NCI-H1092 treated with DMSO at 0.1 percent for 48 hours (cell line): ENCODE results near the gene LPP.

Experiments
- DNase-seq: peaks from one replicate; lab custom pipeline; 2025; lab: John Stamatoyannopoulos, UW

Gene LPP

DNA sequence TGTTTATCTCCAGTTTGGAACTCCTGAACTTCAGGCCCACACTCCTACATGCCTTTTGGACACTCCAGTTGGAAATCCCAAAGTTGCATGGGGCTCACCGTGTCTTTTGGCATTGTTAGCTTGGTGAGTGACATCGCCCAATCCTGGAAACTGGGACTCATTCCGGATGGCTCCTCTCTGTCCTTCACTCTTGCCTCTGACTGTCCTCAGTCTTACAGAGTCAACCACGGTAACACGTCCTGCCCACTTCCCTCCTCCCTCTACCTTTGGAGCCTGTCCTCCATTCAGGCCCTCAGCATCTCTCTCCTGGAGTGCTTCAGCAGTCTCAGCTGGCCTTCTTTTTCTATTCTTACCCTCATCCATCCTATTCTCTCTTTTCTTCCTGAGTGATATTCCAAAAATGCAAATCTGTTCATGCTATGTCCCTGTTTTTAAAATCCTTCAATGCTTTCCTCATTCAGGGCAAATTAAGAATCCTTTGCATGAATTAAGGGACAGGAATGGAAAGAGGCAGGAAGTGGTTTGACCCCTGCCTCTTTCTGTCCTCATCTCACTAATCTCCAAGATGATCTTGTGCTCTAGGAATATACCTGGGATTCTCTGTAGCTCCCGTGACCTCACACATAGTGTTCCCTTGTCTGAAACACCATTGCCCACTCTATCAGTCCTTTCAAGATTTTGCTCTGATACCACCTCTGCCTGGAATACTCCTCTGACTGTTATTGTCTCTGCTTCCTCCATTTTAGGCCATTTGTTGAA, 42.5 kb downstream of the LPP start:
- DNase-seq: no peak

DNA sequence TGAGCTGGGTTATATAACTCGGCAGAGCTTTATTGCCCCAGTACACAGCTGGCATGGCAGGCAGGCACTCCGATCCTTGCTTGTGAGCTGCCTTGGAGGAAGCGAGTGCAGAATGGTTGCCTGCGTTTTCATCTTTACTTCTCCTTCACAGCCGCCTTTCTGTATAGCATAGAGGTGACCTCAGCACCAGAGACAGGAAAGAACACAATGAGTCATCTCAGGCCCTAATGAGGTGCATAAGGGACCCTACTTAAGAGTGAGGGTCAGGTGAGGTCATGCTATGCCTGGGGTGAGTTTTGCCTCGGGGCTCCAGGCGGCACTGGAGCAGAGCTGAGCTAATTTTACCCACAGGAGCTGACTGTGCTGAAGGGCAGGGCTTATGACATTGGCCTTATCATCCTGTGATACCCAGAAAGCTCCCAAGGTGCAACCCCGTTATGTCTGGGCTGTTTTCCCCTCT, 43.5 kb downstream of the LPP start:
- no peak for DNase-seq

DNA sequence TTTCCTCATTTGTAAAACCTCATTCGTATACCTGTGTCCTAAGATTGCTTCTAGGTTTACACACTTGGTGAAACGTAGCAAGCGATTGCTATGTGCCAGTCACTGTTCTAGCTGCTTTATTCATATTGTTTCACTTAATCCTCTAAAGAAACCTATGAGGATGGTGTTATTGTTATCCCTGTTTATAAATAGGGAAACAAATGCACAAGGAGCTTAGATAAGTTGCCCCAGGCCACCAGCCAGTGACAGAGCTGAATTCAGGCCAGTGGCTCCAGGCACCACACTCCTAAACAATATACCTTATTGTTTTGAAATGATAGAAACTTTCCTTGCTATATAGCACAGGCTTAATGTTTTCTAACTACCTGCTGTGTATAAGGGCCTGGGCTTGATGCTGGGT, 44.0 kb downstream of the LPP start:
- no peak for DNase-seq

DNA sequence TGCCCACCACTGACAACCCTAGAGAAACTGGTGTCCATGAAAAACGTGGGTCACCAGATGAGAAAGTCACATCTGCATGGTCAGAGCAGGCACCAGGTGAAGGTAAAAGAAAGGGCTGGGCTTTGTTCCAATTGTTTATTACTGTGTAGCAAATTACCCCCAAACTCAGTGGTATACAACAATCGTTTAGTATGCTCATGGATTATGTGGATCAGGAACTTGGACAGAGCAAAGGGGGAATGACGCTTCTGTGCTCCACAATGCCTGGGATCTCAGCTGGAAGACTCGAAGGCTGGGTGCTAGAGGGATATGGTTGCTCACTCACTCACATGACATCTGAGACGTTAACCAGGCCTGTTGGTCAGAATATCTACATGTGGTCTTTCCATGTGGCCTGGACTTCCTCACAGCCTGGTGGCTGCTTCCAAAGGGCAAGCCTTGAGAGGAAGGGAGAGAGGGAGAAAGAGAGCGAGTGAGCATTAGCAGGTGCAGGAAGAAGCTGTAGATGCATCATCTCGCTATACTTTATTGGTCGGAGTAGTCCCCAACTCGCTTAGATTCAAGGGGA, 44.9 kb downstream of the LPP start:
- DNase-seq: no peak

DNA sequence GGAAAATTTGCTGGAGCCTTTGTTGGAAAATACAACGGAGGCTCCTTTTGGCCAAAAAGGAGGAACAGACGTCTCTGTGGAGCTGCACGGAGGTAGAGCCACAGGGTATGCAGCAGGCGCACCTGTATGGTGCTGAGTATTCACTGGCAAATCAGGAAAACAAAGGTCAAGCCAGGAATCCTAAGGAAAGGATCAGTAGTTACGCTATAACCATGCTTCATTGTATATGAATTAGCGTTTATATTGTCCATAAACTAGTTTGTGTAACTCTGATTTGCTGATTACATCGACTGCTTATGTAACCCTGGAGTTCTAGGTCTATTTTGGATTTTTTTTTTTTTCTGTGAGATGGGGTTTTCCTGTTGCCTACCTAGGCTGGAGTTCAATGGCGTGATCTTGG, 45.4 kb downstream of the LPP start:
- DNase-seq: no peak

DNA sequence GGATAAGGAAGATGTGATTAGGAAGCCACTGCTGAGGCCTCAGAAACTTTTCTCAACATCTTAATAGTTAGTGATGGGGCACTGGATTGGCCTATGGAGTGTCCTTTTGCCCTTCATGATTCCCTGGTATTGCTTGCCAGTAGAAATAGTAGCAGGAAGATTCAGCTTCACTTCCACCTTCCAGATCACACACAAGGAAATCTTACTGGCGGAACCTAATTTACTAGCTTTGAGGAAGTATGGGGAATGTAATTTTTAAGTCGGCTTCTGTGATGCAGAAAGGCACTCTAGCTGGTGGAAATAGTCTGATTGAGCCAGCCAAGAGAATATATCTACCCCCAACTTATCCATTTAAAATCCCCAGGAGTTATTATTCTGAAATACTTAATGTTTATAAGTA, 46.5 kb downstream of the LPP start:
- no peak for DNase-seq

DNA sequence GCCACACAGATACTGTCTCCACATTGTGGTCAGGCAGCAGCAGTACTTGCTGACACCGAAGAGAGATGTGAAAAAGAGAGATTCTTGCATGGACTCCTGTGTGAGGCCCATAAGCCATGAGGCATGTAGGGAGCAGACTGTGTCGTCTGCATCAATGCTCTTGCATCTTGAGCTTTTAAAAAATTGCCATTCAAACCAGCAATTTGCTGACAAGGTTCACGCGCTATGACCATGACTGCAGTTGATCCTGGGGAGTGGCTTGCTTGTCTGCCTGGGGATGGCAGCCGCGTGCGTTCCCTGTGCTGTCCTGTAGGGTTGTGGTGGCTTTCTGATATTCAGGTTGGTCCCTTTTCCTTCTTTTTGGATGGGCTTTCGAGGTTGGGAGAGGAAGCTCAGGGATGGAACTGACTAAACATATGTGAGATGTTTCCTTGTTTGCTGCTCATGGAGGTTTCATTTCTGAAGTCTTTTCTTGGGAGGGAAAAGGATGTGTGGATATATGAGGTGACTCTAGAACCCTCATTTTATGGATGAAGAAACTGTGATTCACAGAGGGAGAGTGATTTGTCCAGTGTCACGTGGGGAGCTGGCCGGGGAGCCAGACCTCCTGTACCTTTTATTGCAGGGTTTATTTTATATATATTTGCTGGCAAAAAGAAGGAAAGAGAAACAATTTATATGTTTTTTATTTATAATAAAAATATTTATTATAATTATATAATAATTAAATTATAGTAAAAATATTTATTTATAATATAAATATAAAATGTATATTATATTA, 48.6 kb downstream of the LPP start:
- DNase-seq: no peak

DNA sequence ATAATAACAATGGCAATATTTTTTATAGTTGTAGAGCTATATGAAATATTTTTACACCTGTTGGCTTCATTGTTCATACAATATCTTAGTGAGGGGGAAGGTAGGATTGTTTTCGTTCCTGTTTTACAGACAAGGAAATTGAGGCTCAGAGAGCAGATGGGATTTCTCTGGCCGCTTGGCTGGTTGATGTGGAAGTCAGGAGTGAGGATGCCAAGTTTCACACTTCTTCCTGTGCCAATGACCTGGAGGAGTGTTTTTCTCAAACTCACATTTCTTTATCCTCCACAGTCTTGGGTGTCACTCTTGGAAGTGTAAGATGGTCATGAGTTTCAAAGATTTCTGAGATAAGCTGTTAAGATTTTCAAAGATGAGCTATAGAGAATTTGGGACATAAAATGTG, 50.6 kb downstream of the LPP start:
- no peak for DNase-seq

DNA sequence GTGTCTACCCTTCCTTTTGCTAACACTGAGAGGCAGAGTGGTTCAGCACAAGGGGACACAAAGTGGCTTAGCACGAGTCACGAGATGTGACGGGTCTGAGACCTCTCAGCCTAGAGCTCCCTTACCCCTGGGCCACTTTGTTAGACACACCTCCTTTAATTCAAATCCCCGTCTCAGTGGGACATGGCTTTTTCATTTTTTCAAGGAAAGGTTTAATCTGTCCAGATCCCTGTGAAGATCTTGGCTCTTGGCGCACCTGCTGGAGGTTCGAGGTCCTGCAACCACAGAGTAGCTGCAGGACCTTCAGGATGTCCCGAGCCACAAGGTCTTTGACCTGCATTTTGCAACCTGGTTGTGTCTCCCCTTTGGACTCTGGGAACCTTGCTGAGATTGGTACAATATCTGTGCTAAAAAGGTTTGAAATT, 52.0 kb downstream of the LPP start:
- no peak for DNase-seq

DNA sequence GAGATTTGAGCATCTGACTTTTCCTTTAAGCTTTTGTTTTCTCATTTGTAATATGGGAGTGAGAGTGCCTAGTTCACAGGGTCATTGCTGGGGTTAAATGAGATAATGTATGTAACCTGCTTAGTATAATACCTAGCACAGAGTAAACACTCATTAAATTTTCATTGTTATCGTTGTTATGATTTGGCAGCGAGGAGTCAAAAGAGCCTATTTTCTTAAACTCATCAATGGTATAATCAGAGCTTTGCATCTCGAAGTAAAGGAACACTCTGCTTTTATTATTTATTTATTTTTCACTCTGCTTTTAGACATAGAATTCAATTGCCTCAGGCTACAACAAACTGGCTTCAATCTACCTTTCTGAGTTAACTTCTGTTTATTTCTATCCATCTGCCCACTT, 52.8 kb downstream of the LPP start:
- no peak for DNase-seq

DNA sequence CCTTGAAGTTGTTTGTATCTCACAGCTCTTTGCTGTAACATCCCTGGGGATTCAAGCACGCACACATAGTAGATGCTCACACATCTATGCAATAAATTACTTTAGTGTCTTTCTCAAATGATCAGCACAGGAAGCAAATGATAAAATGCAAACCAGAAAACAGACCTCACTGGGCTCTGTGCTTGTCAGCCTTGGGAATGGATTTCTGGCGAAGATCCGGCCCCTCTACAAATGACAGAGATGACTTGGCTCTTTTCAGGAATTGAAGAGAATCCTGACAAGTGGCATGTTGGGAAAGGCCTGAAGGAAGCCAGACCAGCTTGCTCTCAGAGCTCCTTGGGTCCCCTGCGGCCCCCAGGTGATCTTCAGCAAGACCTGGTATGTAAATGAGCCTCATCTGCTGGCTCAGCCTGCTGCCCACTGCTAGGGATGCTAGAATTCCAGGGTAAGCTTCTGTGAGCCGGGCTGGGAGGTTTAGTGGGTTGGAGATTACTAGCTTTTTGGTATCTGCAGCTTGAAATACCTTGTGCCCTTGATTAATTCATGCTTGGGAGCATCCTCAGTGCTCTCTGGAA, 54.1 kb downstream of the LPP start:
- DNase-seq: no peak

DNA sequence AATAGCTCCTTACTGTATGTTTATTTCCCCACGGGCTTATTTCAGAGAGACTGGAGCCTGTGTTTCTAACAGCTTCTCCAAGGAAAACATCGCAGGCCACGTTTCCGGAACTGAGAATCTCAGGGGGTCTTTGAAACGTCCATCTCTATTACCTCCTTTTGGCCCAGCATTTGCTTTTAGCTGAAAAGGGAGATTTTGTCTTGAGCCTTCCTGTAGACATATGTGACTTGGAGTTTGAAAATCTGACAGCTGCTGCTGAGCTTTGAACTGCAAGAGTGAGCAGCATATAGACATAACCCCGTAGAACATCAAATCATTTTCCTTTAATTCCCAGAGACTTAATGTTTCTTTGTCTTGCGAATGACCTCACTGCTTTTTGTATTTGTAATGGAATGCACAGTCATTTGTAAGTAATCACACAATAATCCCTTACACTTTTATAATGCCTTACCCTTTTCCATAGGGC, 54.6 kb downstream of the LPP start:
- no peak for DNase-seq

DNA sequence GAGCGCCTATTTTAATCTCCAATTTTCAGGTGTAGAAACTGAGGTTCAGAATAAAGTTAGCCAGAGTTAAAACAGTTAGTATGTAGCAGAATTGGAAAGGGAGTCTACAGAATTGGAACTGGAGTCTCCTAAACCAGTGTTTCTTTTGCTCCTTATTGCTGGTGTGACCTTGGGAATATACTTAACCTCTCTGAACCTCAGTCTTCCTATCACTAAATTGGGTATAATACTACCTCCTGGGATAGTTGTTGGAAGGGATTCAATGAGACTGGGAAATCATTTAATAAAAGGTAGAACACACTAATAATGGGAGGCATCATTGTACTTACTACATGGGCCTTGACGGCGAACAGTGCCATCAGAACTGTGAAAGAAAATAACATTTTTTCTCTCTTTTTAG, 55.1 kb downstream of the LPP start:
- no peak for DNase-seq

DNA sequence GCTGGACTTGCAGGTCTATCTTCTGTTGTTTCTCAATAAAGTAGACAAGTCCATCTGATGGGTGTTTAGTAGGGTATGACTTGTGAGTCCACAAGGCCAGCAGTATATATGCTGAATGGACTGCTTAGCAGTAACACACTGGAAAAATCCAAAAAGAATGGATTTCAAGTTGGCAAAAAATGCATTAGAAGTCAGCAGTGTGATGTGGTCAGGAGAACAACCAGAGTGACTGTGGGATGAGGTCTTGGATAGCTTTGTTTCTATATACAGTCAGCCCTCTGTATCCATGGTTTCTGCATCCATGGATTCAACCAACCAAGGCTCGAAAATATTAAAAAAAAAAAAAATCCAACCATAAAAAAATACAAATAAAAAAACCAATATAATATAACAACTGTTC, 55.8 kb downstream of the LPP start:
- DNase-seq: no peak

DNA sequence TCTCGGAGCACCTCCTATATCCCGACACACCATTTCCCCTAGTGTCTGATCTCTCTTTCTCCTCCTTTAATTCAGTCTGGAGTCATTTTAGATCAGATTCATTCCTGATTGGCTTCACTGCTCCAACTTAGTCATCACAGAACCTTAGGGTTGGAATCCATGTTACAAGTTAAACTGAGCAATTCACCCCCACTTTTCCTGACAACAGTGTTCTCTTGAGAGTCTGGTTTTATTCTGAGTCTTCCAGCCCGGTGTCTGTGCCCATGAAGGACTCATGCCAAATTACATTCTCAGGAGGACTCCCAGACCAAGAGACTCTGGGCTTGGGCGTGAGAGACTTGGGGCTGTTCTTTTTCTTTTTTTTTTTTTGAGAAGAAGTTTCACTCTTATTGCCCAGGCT, 57.5 kb downstream of the LPP start:
- DNase-seq: no peak

DNA sequence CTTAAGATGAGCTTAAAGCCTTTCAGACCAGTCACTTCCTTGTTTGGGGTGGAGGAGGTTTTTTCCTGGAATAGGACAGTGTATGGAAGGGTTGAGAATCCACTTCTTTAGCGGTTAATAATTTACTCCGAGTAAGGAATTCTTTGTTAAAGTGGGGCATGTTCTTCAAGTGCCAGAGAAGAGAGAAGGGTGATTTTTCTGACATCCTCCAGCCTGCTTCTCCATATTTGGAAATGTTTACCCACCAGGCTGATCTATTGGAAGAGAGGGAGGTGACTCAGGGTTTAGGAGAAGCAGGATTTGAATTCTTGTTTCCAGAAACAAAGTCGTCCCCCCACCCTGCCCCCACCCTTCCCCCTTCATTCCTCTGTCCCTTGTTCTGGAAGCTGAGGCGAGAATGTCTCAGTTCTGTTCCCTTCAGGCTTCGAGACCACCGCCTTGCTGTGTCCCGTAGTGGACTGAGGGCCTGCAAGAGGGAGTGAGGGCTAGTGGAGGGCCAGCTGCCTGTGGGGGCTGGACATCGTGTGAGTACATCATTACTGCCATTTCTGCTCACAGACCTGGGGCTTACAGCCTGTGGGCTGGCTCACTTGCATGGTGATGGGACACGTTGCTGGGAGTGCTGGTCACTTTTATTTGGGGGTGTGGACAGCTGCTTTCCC, 58.5 kb downstream of the LPP start:
- no peak for DNase-seq

DNA sequence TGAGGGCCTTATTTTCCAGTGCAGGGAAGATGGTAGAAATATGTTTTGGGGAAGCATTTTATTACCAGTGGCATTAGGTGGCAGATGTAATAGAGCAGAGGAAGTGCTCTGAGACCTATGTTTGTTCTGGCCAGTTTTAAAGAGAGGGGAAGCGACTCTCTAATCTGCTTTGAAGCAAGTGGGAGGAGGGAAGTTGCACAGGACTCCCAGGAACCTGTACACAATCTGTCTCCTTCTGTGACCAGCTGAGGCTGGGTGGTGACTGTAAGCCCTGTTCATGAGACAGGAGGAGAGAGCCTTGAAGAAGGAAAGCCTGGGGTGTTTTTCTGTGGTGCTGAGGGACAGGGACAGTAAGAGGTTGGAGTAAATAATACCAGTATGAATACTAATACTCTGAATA, 60.5 kb downstream of the LPP start:
- DNase-seq: no peak

DNA sequence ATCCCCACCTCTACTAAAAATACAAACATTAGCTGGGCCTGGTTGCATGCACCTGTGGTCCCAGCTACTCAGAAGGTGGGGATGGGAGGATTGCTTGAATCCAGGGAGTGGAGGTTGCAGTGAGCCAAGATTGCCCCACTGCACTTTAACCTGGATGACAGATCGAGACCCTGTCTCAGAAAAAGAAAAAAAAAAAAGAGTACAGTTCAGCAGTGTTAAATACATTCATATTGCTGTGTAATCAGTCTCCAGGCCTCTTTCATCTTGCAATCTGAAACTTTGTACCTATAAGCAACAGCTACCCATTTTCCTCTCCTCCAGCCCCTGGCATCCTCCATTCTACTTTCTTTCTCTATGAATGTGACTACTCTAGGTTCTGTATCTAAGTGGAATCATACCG, 61.2 kb downstream of the LPP start:
- no peak for DNase-seq

DNA sequence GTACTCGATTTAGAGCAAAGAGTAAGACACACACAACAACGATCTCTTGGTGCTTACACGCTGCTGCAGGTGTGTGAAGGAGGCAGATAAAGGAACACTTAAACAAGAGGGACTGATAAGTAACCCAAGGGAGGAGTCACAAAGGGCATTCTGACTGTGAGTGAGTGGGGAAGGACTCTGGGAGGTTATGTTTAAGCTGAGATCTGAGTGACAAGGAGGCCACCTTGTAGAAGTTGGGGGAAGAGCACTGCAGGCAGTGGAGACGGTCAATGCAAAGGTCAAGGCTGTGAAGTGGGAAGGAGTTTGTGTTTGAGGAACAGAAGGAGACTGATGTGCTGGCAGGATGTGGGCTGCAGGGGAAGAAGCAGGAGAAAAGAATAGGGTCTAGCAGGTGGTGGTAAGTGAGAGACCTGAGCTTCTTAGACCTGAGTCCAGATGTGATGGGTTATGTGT, 63.1 kb downstream of the LPP start:
- DNase-seq: no peak

DNA sequence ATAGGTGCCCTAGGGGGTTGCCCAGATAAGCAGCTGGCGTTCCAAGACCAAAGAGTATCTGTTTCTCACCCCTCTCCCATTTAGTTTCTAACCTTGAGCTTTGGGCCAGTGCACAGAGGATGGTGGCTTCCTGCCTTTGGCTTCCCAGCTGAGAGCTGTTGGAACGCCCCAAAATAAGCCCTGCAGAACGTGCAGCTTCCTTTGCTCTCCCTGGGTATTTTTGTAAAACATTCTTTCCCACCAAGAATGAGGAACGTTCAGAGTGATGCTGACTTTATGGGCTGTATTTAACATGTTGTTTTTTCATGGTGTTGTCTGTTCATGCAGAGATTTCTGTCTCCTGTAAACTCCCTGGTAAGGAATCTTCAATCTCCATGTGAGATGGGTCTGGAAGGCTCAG, 63.8 kb downstream of the LPP start:
- no peak for DNase-seq

DNA sequence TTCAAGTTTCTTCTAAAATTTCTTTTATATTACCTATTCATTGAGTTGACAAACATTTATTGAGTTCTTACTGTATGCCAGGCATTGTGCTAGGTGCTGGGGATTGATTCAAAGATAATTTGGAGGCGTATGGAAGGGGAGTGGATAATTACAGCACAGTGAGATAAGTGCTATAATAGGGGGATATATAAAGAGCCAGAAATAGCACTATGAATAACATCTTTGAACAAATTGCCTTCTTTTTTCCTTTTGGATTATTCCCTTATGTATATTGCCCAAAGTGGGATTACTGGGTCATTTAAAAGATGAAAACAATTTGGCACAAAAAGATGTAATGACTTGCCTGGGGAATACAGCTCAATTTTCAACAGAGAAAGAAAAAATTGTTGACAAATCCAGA, 64.6 kb downstream of the LPP start:
- no peak for DNase-seq

DNA sequence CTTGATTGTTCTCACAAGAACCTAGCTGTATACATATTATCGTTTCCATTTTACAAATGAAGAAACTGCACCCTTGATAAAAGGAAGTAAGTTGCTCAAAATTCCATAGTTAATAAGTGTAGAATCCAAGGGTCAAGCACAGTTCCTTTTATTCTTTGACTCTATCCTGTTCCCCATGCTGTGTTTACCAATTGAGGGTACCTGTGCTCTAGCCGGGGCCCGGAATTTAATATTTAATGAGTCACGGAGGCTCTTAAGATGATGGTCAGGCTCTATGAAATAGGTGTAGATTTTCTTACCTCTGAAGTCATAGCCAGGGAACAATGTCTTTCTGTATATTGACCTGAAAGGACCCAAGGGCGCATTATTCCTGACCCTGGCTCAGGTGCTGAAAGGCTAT, 65.2 kb downstream of the LPP start:
- DNase-seq: no peak
